GM23338 (cell line): ENCODE measurements around the gene MEF2A. TPM values are rescaled to one million over a fixed set of nuclear protein-coding genes. Genes with fewer than 3 reads are reported as not detected.

Source experiments
- ATAC-seq: fragments of 200-7000 bp; cut with Tn5 transposase; 3 replicates; pipeline ENCODE4 v1.9.1; 2020
- DNase-seq: peaks from one replicate; pipeline ENCODE4 v3.0.0-alpha.2; 2015; ENCODE audit warnings: low spot score
- H2AFZ ChIP-seq: fragments of 200-600 bp; sonication (generic); 2 replicates; pipeline ENCODE4 v1.8.0; 2016; ENCODE audit warnings: antibody characterized with exemption, mild to moderate bottlenecking, moderate library complexity
- H3F3A ChIP-seq: fragments of 200-600 bp; sonication (generic); replicated peaks from 2 replicates; pipeline ENCODE4 v1.8.0; 2017; ENCODE audit warnings: antibody characterized with exemption, mixed run types, low read depth
- H3K27ac ChIP-seq: fragments of 200-600 bp; sonication (generic); 2 replicates; pipeline ENCODE4 v1.6.1; 2016; ENCODE audit warnings: low read depth
- H3K27me3 ChIP-seq: fragments of 200-600 bp; sonication (generic); 2 replicates; pipeline ENCODE4 v1.8.0; 2016; ENCODE audit warnings: mild to moderate bottlenecking, mixed run types, moderate library complexity; ENCODE audit not compliant: insufficient read depth
- H3K36me3 ChIP-seq: fragments of 200-600 bp; sonication (generic); 2 replicates; pipeline ENCODE4 v1.8.0; 2016; ENCODE audit warnings: mild to moderate bottlenecking; ENCODE audit not compliant: insufficient read depth
- H3K4me1 ChIP-seq: fragments of 200-600 bp; sonication (generic); 2 replicates; pipeline ENCODE4 v1.8.0; 2016; ENCODE audit warnings: mild to moderate bottlenecking, moderate library complexity; ENCODE audit not compliant: insufficient read depth
- H3K4me2 ChIP-seq: fragments of 200-600 bp; sonication (generic); 2 replicates; pipeline ENCODE4 v1.7.1; 2017; ENCODE audit warnings: mixed run types
- H3K4me3 ChIP-seq: fragments of 200-600 bp; sonication (generic); 2 replicates; pipeline ENCODE4 v1.6.1; 2016; ENCODE audit warnings: mixed run types
- H3K79me2 ChIP-seq: fragments of 200-600 bp; sonication (generic); replicated peaks from 2 replicates; pipeline ENCODE4 v1.8.0; 2017; ENCODE audit warnings: mild to moderate bottlenecking; ENCODE audit not compliant: insufficient read depth
- H3K9me2 ChIP-seq: fragments of 200-600 bp; sonication (generic); 2 replicates; pipeline ENCODE4 v1.8.0; 2017; ENCODE audit not compliant: insufficient read depth
- H4K20me1 ChIP-seq: fragments of 200-600 bp; sonication (generic); replicated peaks from 2 replicates; pipeline ENCODE4 v1.8.0; 2017; ENCODE audit warnings: mild to moderate bottlenecking; ENCODE audit not compliant: insufficient read depth
- H3K27ac Mint-ChIP-seq: 2 replicates; pipeline ENCODE4 v1.8.0; 2020; ENCODE audit warnings: inconsistent platforms, mild to moderate bottlenecking, moderate library complexity, mixed read lengths
- H3K27me3 Mint-ChIP-seq: 3 replicates; pipeline ENCODE4 v1.8.0; 2022; ENCODE audit warnings: low read depth, mild to moderate bottlenecking, moderate library complexity, mixed read lengths, inconsistent platforms; ENCODE audit not compliant: insufficient read depth, poor library complexity
- H3K36me3 Mint-ChIP-seq: 3 replicates; pipeline ENCODE4 v1.8.0; 2021; ENCODE audit warnings: low read depth, mild to moderate bottlenecking, inconsistent platforms, moderate library complexity, mixed read lengths
- H3K4me1 Mint-ChIP-seq: 3 replicates; pipeline ENCODE4 v1.8.0; 2020; ENCODE audit warnings: mild to moderate bottlenecking, inconsistent platforms, mixed read lengths
- H3K4me3 Mint-ChIP-seq: 3 replicates; pipeline ENCODE4 v1.8.0; 2021; ENCODE audit warnings: moderate library complexity, mild to moderate bottlenecking, inconsistent platforms, mixed read lengths
- H3K9me3 Mint-ChIP-seq: 3 replicates; pipeline ENCODE4 v1.8.0; 2020; ENCODE audit warnings: moderate library complexity, mild to moderate bottlenecking, inconsistent platforms, mixed read lengths
- CREB1 ChIP-seq: fragments of 250-450 bp; sonication (Bioruptor Pico); IDR thresholded peaks from 2 replicates; pipeline ENCODE4 v1.5.0; 2020; ENCODE audit warnings: low read depth, mild to moderate bottlenecking, moderate library complexity
- EZH2 ChIP-seq: fragments of 200-600 bp; sonication (generic); IDR thresholded peaks from one replicate; pipeline ENCODE4 v1.8.0; 2017; ENCODE audit warnings: antibody characterized with exemption, mild to moderate bottlenecking, low read depth; ENCODE audit not compliant: unreplicated experiment
- EZH2phosphoT487 ChIP-seq: fragments of 200-600 bp; sonication (generic); IDR thresholded peaks from one replicate; pipeline ENCODE4 v1.8.1; 2018; ENCODE audit warnings: antibody characterized with exemption; ENCODE audit not compliant: unreplicated experiment
- JUNB ChIP-seq: IDR thresholded peaks from one replicate; pipeline ENCODE4 v1.6.1; 2016; ENCODE audit warnings: antibody characterized with exemption; ENCODE audit not compliant: unreplicated experiment
- NANOG ChIP-seq: IDR thresholded peaks from 2 replicates; pipeline ENCODE4 v1.6.1; 2016; ENCODE audit warnings: antibody characterized with exemption, borderline replicate concordance
- POLR2AphosphoS5 ChIP-seq: IDR thresholded peaks from 2 replicates; pipeline ENCODE4 v1.6.1; 2016; ENCODE audit warnings: antibody characterized with exemption, low read depth
- ZNF114 ChIP-seq: fragments of 250-450 bp; sonication (Bioruptor Pico); IDR thresholded peaks from 2 replicates; pipeline ENCODE4 v1.5.0; 2020; ENCODE audit warnings: mild to moderate bottlenecking, moderate library complexity
- ZNF331 ChIP-seq: fragments of 250-450 bp; sonication (Bioruptor Pico); IDR thresholded peaks from 2 replicates; pipeline ENCODE4 v1.5.0; 2020; ENCODE audit warnings: low read depth, mild to moderate bottlenecking, moderate library complexity
- ZNF462 ChIP-seq: fragments of 250-450 bp; sonication (Bioruptor Pico); IDR thresholded peaks from 2 replicates; pipeline ENCODE4 v1.5.0; 2020; ENCODE audit warnings: mild to moderate bottlenecking, moderate library complexity
- polyA plus RNA-seq: library from polyadenylated mRNA; unstranded; fragments of >200 nt; fragmentation: Nextera tagmentation; extraction: Ambion mirVana; gene quantifications from 2 replicates; pipeline ENCODE4 v1.2.1, GENCODE V29; 2016
- total RNA-seq: library from RNA; depleted of rRNA; stranded (reverse); fragments of >200 nt; shearing (Covaris generic); gene quantifications from 2 replicates; pipeline ENCODE4 v1.2.3, GENCODE V29; 2014
- TF ChIP-seq, protein P1 (sequence below): IDR thresholded peaks from 2 replicates; pipeline ENCODE4 v1.6.1; 2016; ENCODE audit warnings: antibody characterized with exemption

MEF2A gene
- total and polyA plus RNA-seq, 2 experiments from 2014 or later: 20.3 to 42.3 TPM

DNA sequence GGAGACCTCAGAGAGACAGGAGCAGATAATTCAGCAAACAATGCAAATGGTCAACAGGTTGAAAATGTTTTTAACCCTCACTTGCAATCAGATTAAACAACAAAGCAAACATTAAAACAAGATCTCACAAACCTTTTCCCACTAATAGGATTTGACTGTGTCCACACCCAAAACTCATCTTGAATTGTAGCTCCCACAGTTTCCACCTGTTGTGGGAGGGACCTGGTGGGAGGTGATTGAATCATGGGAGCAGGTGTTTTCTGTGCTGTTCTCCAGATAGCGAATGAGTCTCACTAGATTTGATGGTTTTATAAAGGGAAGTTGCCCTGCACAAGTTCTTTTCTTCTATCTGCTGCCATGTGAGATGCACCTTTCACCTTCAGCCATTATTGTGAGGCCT, 168.8 kb downstream of the MEF2A start (continued):
- TF ChIP-seq ZNF462 (CRISPR knock-in tag) (no peak), ZNF331 (no peak), EZH2 (no peak)

GRCh38 chr15:99735868-99736267, 170.1 kb downstream of the MEF2A start:
- H4K20me1 ChIP-seq: no peaks in the 10 kb centered on the region; the same call in 1 of the 2 replicates
- H3K27ac ChIP-seq: no peak overlapping the region
- peaks cover 8% of the 10 kb centered on the region for H3K27me3 Mint-ChIP-seq
- H3K9me2 ChIP-seq: no peaks in the 10 kb centered on the region
- DNase-seq (no peak), ATAC-seq (no peak)
- no peak overlapping the region for H3K4me2 ChIP-seq
- H2AFZ ChIP-seq: no peak overlapping the region
- H3K27me3 ChIP-seq: peaks cover 9% of the 10 kb centered on the region
- H3F3A ChIP-seq: 0 out of 2 replicates have a peak, but pooled peaks cover 3% of the 10 kb centered on the region
- no peaks in the 10 kb centered on the region for H3K9me3 Mint-ChIP-seq
- H3K27ac Mint-ChIP-seq: no peak overlapping the region
- peaks cover 6% of the 10 kb centered on the region for H3K79me2 ChIP-seq
- no peaks in the 10 kb centered on the region for H3K36me3 ChIP-seq
- no peak overlapping the region for H3K4me3 Mint-ChIP-seq
- H3K4me1 ChIP-seq: peaks cover 14% of the 10 kb centered on the region
- H3K4me3 ChIP-seq: no peak overlapping the region
- H3K36me3 Mint-ChIP-seq: no peaks in the 10 kb centered on the region
- H3K4me1 Mint-ChIP-seq: peaks cover 13% of the 10 kb centered on the region
- no peak for TF ChIP-seq POLR2AphosphoS5
- TF ChIP-seq EZH2: no peak
- no peak for TF ChIP-seq ZNF114 (CRISPR knock-in tag)
- TF ChIP-seq ZNF462 (CRISPR knock-in tag): no peak
- no peak for TF ChIP-seq NANOG
- TF ChIP-seq CREB1: no peak
- no peak for TF ChIP-seq EZH2phosphoT487
- TF ChIP-seq JUNB: no peak
- TF ChIP-seq, protein P1, sequence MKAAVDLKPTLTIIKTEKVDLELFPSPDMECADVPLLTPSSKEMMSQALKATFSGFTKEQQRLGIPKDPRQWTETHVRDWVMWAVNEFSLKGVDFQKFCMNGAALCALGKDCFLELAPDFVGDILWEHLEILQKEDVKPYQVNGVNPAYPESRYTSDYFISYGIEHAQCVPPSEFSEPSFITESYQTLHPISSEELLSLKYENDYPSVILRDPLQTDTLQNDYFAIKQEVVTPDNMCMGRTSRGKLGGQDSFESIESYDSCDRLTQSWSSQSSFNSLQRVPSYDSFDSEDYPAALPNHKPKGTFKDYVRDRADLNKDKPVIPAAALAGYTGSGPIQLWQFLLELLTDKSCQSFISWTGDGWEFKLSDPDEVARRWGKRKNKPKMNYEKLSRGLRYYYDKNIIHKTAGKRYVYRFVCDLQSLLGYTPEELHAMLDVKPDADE: no peak
